ENCODE measurements around the gene TMEM213. TPM values are rescaled to one million over a fixed set of nuclear protein-coding genes. Genes with fewer than 3 reads are reported as not detected.

Gene TMEM213
- total and polyA plus RNA-seq, 2 experiments from 2014 or later: not detected

GRCh38 chr7:138875794-138876193, 78.0 kb downstream of the TMEM213 start:
- Histone ChIP-seq H2AFZ (no peak overlapping the region), H3K9me2 (ENCODE audit: insufficient read depth) (no peaks in the 10 kb centered on the region), H3K9me3 (ENCODE audit: low read depth) (no peaks in the 10 kb centered on the region), H3K27me3 (replicated peaks; ENCODE audit: insufficient read depth) (no peaks in the 10 kb centered on the region), H3K9ac (peak overlapping the region; percentile 33), H3K4me2 (ENCODE audit: unreplicated experiment) (peak overlapping the region; percentile 2), H3K4me3 (no peak overlapping the region), H4K20me1 (ENCODE audit: insufficient read depth) (no peaks in the 10 kb centered on the region), H3K27ac (peak overlapping the region; percentile 78), H3F3A (ENCODE audit: insufficient read depth) (peaks cover 44% of the 10 kb centered on the region), H3K36me3 (ENCODE audit: low read depth) (no peaks in the 10 kb centered on the region; the same call in 1 of the 2 replicates), H3K4me1 (ENCODE audit: insufficient read depth) (peaks cover 38% of the 10 kb centered on the region), H3K79me2 (ENCODE audit: insufficient read depth) (no peaks in the 10 kb centered on the region)
- in situ Hi-C loops (cut with MboI): loop anchor here (25.0 kb wide), 1 partner anchor 212 kb away; no protein-coding TSS in a partner anchor
- TF ChIP-seq EZH2phosphoT487 (IDR thresholded peaks at IDR 0.05; ENCODE audit: insufficient read depth, low read depth) (peak; percentile 69; the same call in 1 of the 2 replicates), EZH2 (IDR thresholded peaks at IDR 0.05; ENCODE audit: insufficient read depth, poor library complexity, severe bottlenecking) (no peak)
- 23 to 27% methylated on average over 9 of the region's 9 CpGs for WGBS, 2 experiments (ENCODE audit: low coverage in 1 of 2, low lambda C conversion rate in 2 of 2, missing lambda C conversion rate in 2 of 2)
- DNase-seq: peak; percentile 96

- H3K27ac ChIP-seq: peak overlapping the region; percentile 78
- 89 to 97% methylated on average over 4 of the region's 4 CpGs for WGBS, 2 experiments (ENCODE audit: low coverage in 1 of 2, low lambda C conversion rate in 2 of 2, missing lambda C conversion rate in 2 of 2)
- H3K9me3 ChIP-seq (ENCODE audit: low read depth): no peaks in the 10 kb centered on the region
- in situ Hi-C loops (cut with MboI): loop anchor here (25.0 kb wide), 1 partner anchor 211 kb away; no protein-coding TSS in a partner anchor
- peak overlapping the region; percentile 9; the same call in 1 of the 2 replicates for H3K9ac ChIP-seq
- H3K4me3 ChIP-seq: no peak overlapping the region
- peak; percentile 27 for DNase-seq
- H3F3A ChIP-seq (ENCODE audit: insufficient read depth): peaks cover 49% of the 10 kb centered on the region
- H3K36me3 ChIP-seq (ENCODE audit: low read depth): no peaks in the 10 kb centered on the region
- H3K9me2 ChIP-seq (ENCODE audit: insufficient read depth): no peaks in the 10 kb centered on the region
- H3K79me2 ChIP-seq (ENCODE audit: insufficient read depth): no peaks in the 10 kb centered on the region
- TF ChIP-seq EZH2 (IDR thresholded peaks at IDR 0.05; ENCODE audit: insufficient read depth, poor library complexity, severe bottlenecking) (no peak), EZH2phosphoT487 (IDR thresholded peaks at IDR 0.05; ENCODE audit: insufficient read depth, low read depth) (no peak)
- no peak overlapping the region for H2AFZ ChIP-seq
- H3K4me2 ChIP-seq (ENCODE audit: unreplicated experiment): peak overlapping the region; percentile 8
- H3K27me3 ChIP-seq (replicated peaks; ENCODE audit: insufficient read depth): no peaks in the 10 kb centered on the region
- peaks cover 43% of the 10 kb centered on the region for H3K4me1 ChIP-seq (ENCODE audit: insufficient read depth)
- H4K20me1 ChIP-seq (ENCODE audit: insufficient read depth): no peaks in the 10 kb centered on the region
These were observed 78.5 kb downstream of the TMEM213 start for GRCh38 chr7:138876326-138876725.

- no peaks in the 10 kb centered on the region for H3K9me3 ChIP-seq (ENCODE audit: low read depth)
- peaks cover 46% of the 10 kb centered on the region for H3F3A ChIP-seq (ENCODE audit: insufficient read depth)
- H3K79me2 ChIP-seq (ENCODE audit: insufficient read depth): no peaks in the 10 kb centered on the region
- no peaks in the 10 kb centered on the region for H4K20me1 ChIP-seq (ENCODE audit: insufficient read depth)
- no peak overlapping the region for H2AFZ ChIP-seq
- TF ChIP-seq EZH2 (IDR thresholded peaks at IDR 0.05; ENCODE audit: insufficient read depth, poor library complexity, severe bottlenecking): no peak
- TF ChIP-seq EZH2phosphoT487 (IDR thresholded peaks at IDR 0.05; ENCODE audit: insufficient read depth, low read depth): no peak
- peaks cover 37% of the 10 kb centered on the region for H3K4me1 ChIP-seq (ENCODE audit: insufficient read depth)
- H3K4me3 ChIP-seq: no peak overlapping the region
- no peak overlapping the region for H3K27ac ChIP-seq
- no peak overlapping the region for H3K9ac ChIP-seq
- in situ Hi-C loops (cut with MboI): loop anchor here (25.0 kb wide), 1 partner anchor 209 kb away; no protein-coding TSS in a partner anchor
- no peaks in the 10 kb centered on the region for H3K36me3 ChIP-seq (ENCODE audit: low read depth)
- H3K27me3 ChIP-seq (replicated peaks; ENCODE audit: insufficient read depth): no peaks in the 10 kb centered on the region
- 98 to 100% methylated on average over 7 of the region's 7 CpGs for WGBS, 2 experiments (ENCODE audit: low coverage in 1 of 2, low lambda C conversion rate in 2 of 2, missing lambda C conversion rate in 2 of 2)
- no peaks in the 10 kb centered on the region for H3K9me2 ChIP-seq (ENCODE audit: insufficient read depth)
- no peak for DNase-seq
- no peak overlapping the region for H3K4me2 ChIP-seq (ENCODE audit: unreplicated experiment)
These were observed 80.3 kb downstream of the TMEM213 start for GRCh38 chr7:138878051-138878450.

GRCh38 chr7:138878856-138879255, 81.1 kb downstream of the TMEM213 start:
- Histone ChIP-seq H3K9ac (no peak overlapping the region), H3K4me1 (ENCODE audit: insufficient read depth) (peaks cover 37% of the 10 kb centered on the region), H3K27ac (no peak overlapping the region), H3K4me2 (ENCODE audit: unreplicated experiment) (no peak overlapping the region), H2AFZ (no peak overlapping the region), H3K27me3 (replicated peaks; ENCODE audit: insufficient read depth) (no peaks in the 10 kb centered on the region), H3F3A (ENCODE audit: insufficient read depth) (peaks cover 46% of the 10 kb centered on the region), H3K4me3 (no peak overlapping the region), H4K20me1 (ENCODE audit: insufficient read depth) (no peaks in the 10 kb centered on the region), H3K36me3 (ENCODE audit: low read depth) (no peaks in the 10 kb centered on the region), H3K79me2 (ENCODE audit: insufficient read depth) (no peaks in the 10 kb centered on the region), H3K9me3 (ENCODE audit: low read depth) (no peaks in the 10 kb centered on the region), H3K9me2 (ENCODE audit: insufficient read depth) (no peaks in the 10 kb centered on the region)
- DNase-seq: no peak
- TF ChIP-seq EZH2 (IDR thresholded peaks at IDR 0.05; ENCODE audit: insufficient read depth, poor library complexity, severe bottlenecking): no peak
- in situ Hi-C loops (cut with MboI): loop anchor here (25.0 kb wide), 1 partner anchor 208 kb away; no protein-coding TSS in a partner anchor

- Histone ChIP-seq H3K36me3 (ENCODE audit: low read depth) (no peaks in the 10 kb centered on the region), H3K9ac (no peak overlapping the region), H3K27me3 (replicated peaks; ENCODE audit: insufficient read depth) (no peaks in the 10 kb centered on the region), H3K4me2 (ENCODE audit: unreplicated experiment) (no peak overlapping the region), H3K4me3 (no peak overlapping the region), H3F3A (ENCODE audit: insufficient read depth) (peaks cover 44% of the 10 kb centered on the region), H3K79me2 (ENCODE audit: insufficient read depth) (no peaks in the 10 kb centered on the region), H3K4me1 (ENCODE audit: insufficient read depth) (peaks cover 37% of the 10 kb centered on the region), H3K9me3 (ENCODE audit: low read depth) (no peaks in the 10 kb centered on the region), H2AFZ (no peak overlapping the region), H3K27ac (no peak overlapping the region), H4K20me1 (ENCODE audit: insufficient read depth) (no peaks in the 10 kb centered on the region), H3K9me2 (ENCODE audit: insufficient read depth) (no peaks in the 10 kb centered on the region)
- no peak for DNase-seq
- TF ChIP-seq EZH2phosphoT487 (IDR thresholded peaks at IDR 0.05; ENCODE audit: insufficient read depth, low read depth) (no peak), EZH2 (IDR thresholded peaks at IDR 0.05; ENCODE audit: insufficient read depth, poor library complexity, severe bottlenecking) (no peak)
- in situ Hi-C loops (cut with MboI): loop anchor here (25.0 kb wide), 1 partner anchor 208 kb away; no protein-coding TSS in a partner anchor
- 96 to 97% methylated on average over 10 of the region's 10 CpGs for WGBS, 2 experiments (ENCODE audit: low coverage in 1 of 2, low lambda C conversion rate in 2 of 2, missing lambda C conversion rate in 2 of 2)
These were observed 81.6 kb downstream of the TMEM213 start for GRCh38 chr7:138879356-138879755.
